Measurements from ENCODE around the gene TMEM18. TPM values are rescaled to one million over a fixed set of nuclear protein-coding genes. Genes with fewer than 3 reads are reported as not detected.

Gene TMEM18
- total RNA-seq, 1 donor from 2014 or later, result 50.0 TPM

DNA sequence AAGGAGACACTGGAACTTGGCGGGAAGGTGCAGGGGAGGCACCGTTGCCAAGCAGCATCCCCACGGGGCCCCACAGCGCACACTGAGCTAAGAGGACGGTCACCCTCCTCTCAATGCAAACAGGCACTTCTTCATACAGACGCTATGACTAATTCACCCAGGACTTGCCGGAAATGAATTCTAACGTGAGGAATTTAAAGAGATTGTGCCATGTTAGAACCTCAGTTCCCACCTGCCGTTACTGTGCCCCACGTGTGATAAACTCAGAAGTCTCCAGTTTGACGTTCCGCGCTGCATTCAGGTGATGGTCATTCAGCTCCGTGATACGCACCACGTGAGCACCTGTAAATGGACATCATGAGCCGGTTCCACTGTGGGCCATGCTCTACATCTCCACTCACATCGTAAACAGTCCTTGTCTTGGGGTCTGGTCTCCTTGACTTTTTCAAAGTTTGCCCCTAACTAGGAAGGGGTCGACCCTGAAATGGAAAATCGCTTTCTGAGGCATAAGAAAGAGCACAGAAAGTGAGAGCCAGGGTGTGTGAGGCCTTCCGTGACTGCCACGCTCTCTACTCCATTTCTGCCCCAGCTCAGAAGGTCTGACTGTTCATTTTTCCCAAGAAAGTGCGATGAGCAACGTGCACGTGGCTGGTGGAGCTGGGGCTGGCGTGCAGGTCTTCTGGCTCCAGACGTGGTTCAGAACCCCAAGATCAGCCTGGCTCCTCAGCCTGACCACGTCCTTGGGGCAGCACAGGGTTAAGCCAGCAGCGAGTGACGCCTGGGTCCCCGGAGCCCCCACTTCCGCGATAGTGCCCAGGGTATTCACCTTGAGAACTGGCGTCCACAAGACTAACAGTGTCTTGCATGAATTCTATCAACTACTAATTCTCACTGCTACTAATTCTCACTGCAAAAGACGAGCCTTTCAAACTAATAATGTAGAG, 35.1 kb downstream of the TMEM18 start:
- Mint-ChIP-seq H3K27ac (no peak overlapping the region), H3K9me3 (peaks cover 10% of the 10 kb centered on the region), H3K4me3 (no peak overlapping the region), H3K4me1 (peaks cover 2% of the 10 kb centered on the region), H3K27me3 (ENCODE audit: insufficient read depth, low read depth) (peaks cover 7% of the 10 kb centered on the region), H3K36me3 (peaks cover 3% of the 10 kb centered on the region)
- Histone ChIP-seq H3F3A (ENCODE audit: low read depth) (no peaks in the 10 kb centered on the region), H3K27me3 (no peaks in the 10 kb centered on the region), H3K9ac (no peak overlapping the region), H3K79me2 (ENCODE audit: low read depth) (no peaks in the 10 kb centered on the region), H3K9me3 (ENCODE audit: low read depth) (no peaks in the 10 kb centered on the region), H3K4me3 (no peak overlapping the region), H3K36me3 (no peaks in the 10 kb centered on the region), H3K4me2 (no peak overlapping the region), H3K4me1 (no peaks in the 10 kb centered on the region), H3K27ac (no peak overlapping the region), H2AFZ (replicated peaks) (no peak overlapping the region), H4K20me1 (ENCODE audit: low read depth) (no peaks in the 10 kb centered on the region)
- no peak for DNase-seq (ENCODE audit: low spot score)
- TF ChIP-seq EZH2phosphoT487 (IDR thresholded peaks at IDR 0.05) (no peak), EZH2 (IDR thresholded peaks at IDR 0.05) (no peak), CTCF (IDR thresholded peaks at IDR 0.05) (no peak)

- no peak overlapping the region for H3K27ac ChIP-seq
- Mint-ChIP-seq H3K27me3 (ENCODE audit: insufficient read depth, low read depth) (peaks cover 7% of the 10 kb centered on the region), H3K4me3 (no peak overlapping the region), H3K27ac (no peak overlapping the region), H3K4me1 (peaks cover 2% of the 10 kb centered on the region), H3K36me3 (peaks cover 3% of the 10 kb centered on the region), H3K9me3 (peaks cover 13% of the 10 kb centered on the region)
- no peak overlapping the region for H3K4me2 ChIP-seq
- TF ChIP-seq EZH2 (IDR thresholded peaks at IDR 0.05), result no peak
- H3K36me3 ChIP-seq, result no peaks in the 10 kb centered on the region
- H3K9me3 ChIP-seq (ENCODE audit: low read depth), result no peaks in the 10 kb centered on the region
- no peak for DNase-seq (ENCODE audit: low spot score)
- no peaks in the 10 kb centered on the region for H3K79me2 ChIP-seq (ENCODE audit: low read depth)
- no peaks in the 10 kb centered on the region for H4K20me1 ChIP-seq (ENCODE audit: low read depth)
- no peaks in the 10 kb centered on the region for H3K4me1 ChIP-seq
- H2AFZ ChIP-seq (replicated peaks), result no peak overlapping the region
- H3F3A ChIP-seq (ENCODE audit: low read depth), result no peaks in the 10 kb centered on the region
- H3K27me3 ChIP-seq, result peaks cover 4% of the 10 kb centered on the region
- H3K9ac ChIP-seq, result no peak overlapping the region
- no peak overlapping the region for H3K4me3 ChIP-seq
These were observed 35.9 kb downstream of the TMEM18 start for GRCh38 chr2:641164-641871.

GRCh38 chr2:639703-640102, 37.5 kb downstream of the TMEM18 start:
- H3K36me3 ChIP-seq, result no peaks in the 10 kb centered on the region
- Mint-ChIP-seq H3K27me3 (ENCODE audit: insufficient read depth, low read depth) (peaks cover 7% of the 10 kb centered on the region), H3K27ac (no peak overlapping the region), H3K9me3 (peaks cover 15% of the 10 kb centered on the region), H3K4me1 (peaks cover 6% of the 10 kb centered on the region), H3K36me3 (peaks cover 3% of the 10 kb centered on the region), H3K4me3 (no peak overlapping the region)
- H3K9me3 ChIP-seq (ENCODE audit: low read depth), result no peaks in the 10 kb centered on the region
- no peak overlapping the region for H3K27ac ChIP-seq
- no peaks in the 10 kb centered on the region for H4K20me1 ChIP-seq (ENCODE audit: low read depth)
- no peak for DNase-seq (ENCODE audit: low spot score)
- peaks cover 4% of the 10 kb centered on the region for H3K27me3 ChIP-seq
- H3F3A ChIP-seq (ENCODE audit: low read depth), result no peaks in the 10 kb centered on the region
- H2AFZ ChIP-seq (replicated peaks), result no peak overlapping the region
- no peak overlapping the region for H3K4me3 ChIP-seq
- no peak overlapping the region for H3K9ac ChIP-seq
- H3K4me1 ChIP-seq, result no peaks in the 10 kb centered on the region
- TF ChIP-seq EZH2 (IDR thresholded peaks at IDR 0.05) (no peak), CTCF (IDR thresholded peaks at IDR 0.05) (no peak), EZH2phosphoT487 (IDR thresholded peaks at IDR 0.05) (no peak)
- no peak overlapping the region for H3K4me2 ChIP-seq
- H3K79me2 ChIP-seq (ENCODE audit: low read depth), result no peaks in the 10 kb centered on the region

Measured in neural progenitor cell (in vitro differentiated cells).